Kidney (tissue), 14 donors: Measurements from ENCODE around the gene SLC6A19. TPM values are rescaled to one million over a fixed set of nuclear protein-coding genes. Genes with fewer than 3 reads are reported as not detected.

ENCODE experiments used
- DNase-seq, 5 donors: peaks; one replicate each; pipeline ENCODE4 v3.0.0-alpha.2; 2013 to 2020
- FAIRE-seq: peaks from 2 replicates; lab custom pipeline; 2012; peaks lifted over from hg19 to GRCh38; lab: Jason Lieb, UNC
- H3K27ac ChIP-seq, 2 donors: one replicate each; pipeline ENCODE4 v1.7.0; 2013; ENCODE audit warnings: low read depth in 2 of 2, low read length in 2 of 2, inconsistent platforms in 1 of 2
- H3K27me3 ChIP-seq: one replicate; pipeline ENCODE4 v1.7.1; 2013; ENCODE audit warnings: low read length, inconsistent platforms; ENCODE audit not compliant: control insufficient read depth, insufficient read depth
- H3K36me3 ChIP-seq, 3 donors: one replicate each; pipeline versions ENCODE4 v1.7.0 to v1.7.1; 2013; ENCODE audit warnings: low read length in 3 of 3, control low read depth in 1 of 3, inconsistent platforms in 1 of 3; ENCODE audit not compliant: insufficient read depth in 3 of 3, control insufficient read depth in 2 of 3
- H3K4me1 ChIP-seq, 3 donors: one replicate each; pipeline versions ENCODE4 v1.7.0 to v1.7.1; 2013; ENCODE audit warnings: low read length in 3 of 3, inconsistent platforms in 1 of 3, low read depth in 1 of 3; ENCODE audit not compliant: control insufficient read depth in 2 of 3, insufficient read depth in 2 of 3
- H3K4me3 ChIP-seq, 3 donors: one replicate each; pipeline versions ENCODE4 v1.7.0 to v1.8.1; 2013; ENCODE audit warnings: low read length in 3 of 3, control low read depth in 1 of 3, inconsistent platforms in 1 of 3
- H3K9ac ChIP-seq, 3 donors: one replicate each; pipeline versions ENCODE4 v1.7.0 to v1.7.1; 2013; ENCODE audit warnings: low read length in 3 of 3, control low read depth in 1 of 3, inconsistent platforms in 1 of 3
- H3K9me3 ChIP-seq, 3 donors: one replicate each; pipeline versions ENCODE4 v1.7.0 to v1.7.1; 2013; ENCODE audit warnings: low read length in 3 of 3, control low read depth in 1 of 3, inconsistent platforms in 1 of 3; ENCODE audit not compliant: control insufficient read depth in 2 of 3, insufficient read depth in 1 of 3
- CTCF ChIP-seq: IDR thresholded peaks from 3 replicates; pipeline ENCODE4 v1.5.1; 2012; ENCODE audit warnings: mild to moderate bottlenecking, moderate library complexity, borderline replicate concordance; ENCODE audit not compliant: insufficient read depth; ENCODE audit errors: extremely low read depth
- intact Hi-C: fragments of 100-400 bp; cut with DNase I; formaldehyde crosslinking; loops from one replicate; pipeline ENCODE4 v1.11.1; 2022
- polyA plus RNA-seq: library from polyadenylated mRNA; stranded (reverse); fragments of 350-450 nt; fragmentation: Illumina TruSeq; extraction: RNeasy Lipid Tissue Mini Kit (QIAGEN cat#74804); gene quantifications from one replicate; pipeline ENCODE4 v1.2.3, GENCODE V29; 2014; ENCODE audit warnings: low read depth, low replicate concordance; ENCODE audit not compliant: insufficient read depth
- total RNA-seq: library from RNA; stranded (reverse); fragmentation: NEBNext Ultra II Directional; extraction: Animal tissue kit (Norgen Biotek cat#: 25700); gene quantifications from one replicate; pipeline ENCODE4 v1.2.1, GENCODE V29; 2021
- donor health status: control.
- donor health status: control.
- donor health status: control.
- donor health status: control.
- donor health status: control.
- donor health status: DM: yes; HTN: yes; CAD: no.
- donor health status: Normal renal cell carcinoma (clear cell type).

Gene SLC6A19
- total and polyA plus RNA-seq, 2 donors from 2014 or later, result 2.2 to 69.3 TPM

GRCh38 chr5:1187950-1188334 lies 13.5 kb upstream of the SLC6A19 start:
- H3K9ac ChIP-seq, result no peak overlapping the region
- no peaks in the 10 kb centered on the region for H3K9me3 ChIP-seq
- DNase-seq (peak in 1 of 5 donors; percentile 39), FAIRE-seq (no peak)
- H3K4me1 ChIP-seq, result peaks cover 0 to 8% (median 5%) of the 10 kb centered on the region in 3 donors
- H3K36me3 ChIP-seq, result no peaks in the 10 kb centered on the region
- no peaks in the 10 kb centered on the region for H3K27me3 ChIP-seq
- intact Hi-C loops, result no loop called here
- H3K4me3 ChIP-seq, result no peak overlapping the region
- TF ChIP-seq CTCF, result no peak
- H3K27ac ChIP-seq, result no peak overlapping the region

GRCh38 chr5:1188464-1188863 lies 12.9 kb upstream of the SLC6A19 start:
- H3K27ac ChIP-seq, result no peak overlapping the region
- peaks cover 0 to 8% (median 5%) of the 10 kb centered on the region in 3 donors for H3K4me1 ChIP-seq
- H3K4me3 ChIP-seq, result no peak overlapping the region
- H3K9me3 ChIP-seq, result no peaks in the 10 kb centered on the region
- DNase-seq, result no peak
- intact Hi-C loops, result no loop called here
- H3K36me3 ChIP-seq, result no peaks in the 10 kb centered on the region
- no peaks in the 10 kb centered on the region for H3K27me3 ChIP-seq
- H3K9ac ChIP-seq, result no peak overlapping the region
- no peak for TF ChIP-seq CTCF
- FAIRE-seq, result no peak

GRCh38 chr5:1189269-1189668 lies 12.1 kb upstream of the SLC6A19 start:
- FAIRE-seq (no peak), DNase-seq (no peak)
- no peak for TF ChIP-seq CTCF
- Histone ChIP-seq H3K4me1 (peaks cover 0 to 8% (median 5%) of the 10 kb centered on the region in 3 donors), H3K9ac (no peak overlapping the region), H3K9me3 (no peaks in the 10 kb centered on the region), H3K27ac (no peak overlapping the region), H3K4me3 (no peak overlapping the region), H3K36me3 (no peaks in the 10 kb centered on the region), H3K27me3 (no peaks in the 10 kb centered on the region)
- intact Hi-C loops, result no loop called here

- H3K4me1 ChIP-seq, result peaks cover 0 to 8% (median 5%) of the 10 kb centered on the region in 3 donors
- H3K27me3 ChIP-seq, result no peaks in the 10 kb centered on the region
- DNase-seq (peak in 3 of 5 donors; percentile 59 to 86 (median 61)), FAIRE-seq (no peak)
- no peak overlapping the region for H3K27ac ChIP-seq
- H3K36me3 ChIP-seq, result no peaks in the 10 kb centered on the region
- no peaks in the 10 kb centered on the region for H3K9me3 ChIP-seq
- H3K9ac ChIP-seq, result no peak overlapping the region
- intact Hi-C loops, result no loop called here
- H3K4me3 ChIP-seq, result no peak overlapping the region
- no peak for TF ChIP-seq CTCF
Measured at GRCh38 chr5:1190278-1190677, 11.1 kb upstream of the SLC6A19 start.
